ENCODE data around the gene PCDH20.
"Not testable (repeated sequence)": the region's sequence is repeated elsewhere in the genome, so short reads cannot be mapped to it uniquely, and the experiment has no call there.

Gene PCDH20

DNA sequence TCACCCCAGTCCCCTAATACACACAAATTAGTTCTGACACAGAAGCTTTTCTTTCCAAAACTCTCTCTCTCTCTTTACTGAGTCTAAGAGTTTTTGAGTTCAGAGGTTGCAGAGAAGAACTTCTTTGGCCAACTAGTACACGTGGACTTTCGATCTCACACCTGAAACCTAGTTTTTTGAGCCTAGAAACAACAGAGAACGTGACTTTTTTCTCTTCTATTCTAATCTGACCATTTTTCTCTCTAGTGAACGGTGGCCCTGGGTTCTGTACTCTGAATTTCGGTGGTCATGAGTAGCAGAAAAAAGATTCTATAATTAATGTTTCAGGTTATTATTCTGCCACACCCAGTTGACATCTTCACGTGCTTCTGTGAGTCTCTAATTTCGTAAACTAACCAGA, 24.2 kb downstream of the PCDH20 start:
- Mint-ChIP-seq H3K9me3 (peaks cover 14% of the 10 kb centered on the region), H3K27me3 (no peaks in the 10 kb centered on the region), H3K27ac (no peak overlapping the region), H3K4me3 (no peak overlapping the region), H3K4me1 (ENCODE audit: low read depth) (no peaks in the 10 kb centered on the region), H3K36me3 (ENCODE audit: low read depth) (no peaks in the 10 kb centered on the region)
- no peak for DNase-seq

DNA sequence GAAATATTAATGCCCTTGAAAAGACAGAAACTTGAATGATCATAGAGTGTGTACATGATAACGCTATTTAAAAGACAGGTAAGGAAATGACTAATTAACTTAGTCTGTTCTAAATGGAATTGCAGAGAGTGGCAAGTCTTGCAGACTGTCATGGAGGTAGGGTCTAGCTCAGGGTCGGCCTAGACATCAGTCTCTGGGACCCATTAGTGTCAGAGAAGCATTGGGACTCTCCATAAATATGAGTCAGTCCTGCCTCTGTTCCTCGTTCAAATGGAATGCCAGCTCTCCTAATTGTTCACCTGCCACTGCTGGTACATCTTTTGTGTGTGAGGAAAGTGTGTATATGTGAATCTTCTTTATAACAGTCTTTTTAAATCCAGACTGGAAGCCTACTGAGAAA, 28.0 kb downstream of the PCDH20 start:
- H3K9me3 Mint-ChIP-seq, result peaks cover 2% of the 10 kb centered on the region
- no peaks in the 10 kb centered on the region for H3K4me1 Mint-ChIP-seq (ENCODE audit: low read depth)
- no peak for DNase-seq
- no peaks in the 10 kb centered on the region for H3K36me3 Mint-ChIP-seq (ENCODE audit: low read depth)
- H3K27me3 Mint-ChIP-seq, result no peaks in the 10 kb centered on the region
- H3K4me3 Mint-ChIP-seq, result no peak overlapping the region
- H3K27ac Mint-ChIP-seq, result no peak overlapping the region

DNA sequence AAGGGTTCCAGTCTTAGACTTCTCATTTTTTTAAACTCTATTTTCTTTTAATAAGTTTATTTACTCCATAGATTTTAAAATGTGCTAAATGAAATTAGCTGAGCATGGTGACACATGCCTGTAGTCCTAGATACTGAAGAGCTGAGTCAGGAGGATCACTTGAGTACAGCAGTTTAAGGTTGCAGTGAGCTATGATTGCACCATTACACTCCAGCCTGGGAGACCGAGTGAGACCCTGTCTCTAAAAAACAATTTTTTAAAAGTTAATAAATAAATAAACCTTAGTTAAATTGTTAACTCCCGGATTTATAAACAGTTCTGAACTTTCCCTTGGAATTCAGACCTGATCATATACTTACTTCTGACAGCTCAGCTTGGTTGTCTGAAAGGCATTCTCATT, 32.5 kb downstream of the PCDH20 start:
- no peak overlapping the region for H3K27ac Mint-ChIP-seq
- no peaks in the 10 kb centered on the region for H3K27me3 Mint-ChIP-seq
- no peaks in the 10 kb centered on the region for H3K36me3 Mint-ChIP-seq (ENCODE audit: low read depth)
- H3K9me3 Mint-ChIP-seq, result peaks cover 2% of the 10 kb centered on the region
- H3K4me3 Mint-ChIP-seq, result no peak overlapping the region
- no peaks in the 10 kb centered on the region for H3K4me1 Mint-ChIP-seq (ENCODE audit: low read depth)
- no peak for DNase-seq

DNA sequence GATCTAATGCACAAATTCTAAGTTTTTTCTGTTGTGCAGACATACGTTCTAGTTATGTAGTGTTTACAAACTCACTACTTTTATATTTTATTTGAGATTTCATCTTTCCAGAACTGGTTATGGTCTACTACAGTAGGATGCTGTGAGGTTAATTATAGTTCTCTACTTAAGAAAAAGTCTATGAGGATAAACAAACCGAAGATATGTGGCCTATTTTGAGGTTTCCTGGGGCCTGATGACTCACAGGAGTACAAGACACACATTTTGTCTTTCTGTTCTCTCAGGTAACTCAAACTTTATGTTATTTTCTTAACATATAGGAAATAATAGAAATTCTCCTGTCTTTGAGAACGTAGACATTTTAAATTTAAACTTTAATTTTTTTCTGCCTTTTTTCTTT, 45.1 kb downstream of the PCDH20 start:
- Mint-ChIP-seq H3K27ac (no peak overlapping the region), H3K36me3 (ENCODE audit: low read depth) (no peaks in the 10 kb centered on the region), H3K27me3 (no peaks in the 10 kb centered on the region), H3K4me1 (ENCODE audit: low read depth) (no peaks in the 10 kb centered on the region), H3K9me3 (peaks cover 22% of the 10 kb centered on the region), H3K4me3 (no peak overlapping the region)
- no peak for DNase-seq

DNA sequence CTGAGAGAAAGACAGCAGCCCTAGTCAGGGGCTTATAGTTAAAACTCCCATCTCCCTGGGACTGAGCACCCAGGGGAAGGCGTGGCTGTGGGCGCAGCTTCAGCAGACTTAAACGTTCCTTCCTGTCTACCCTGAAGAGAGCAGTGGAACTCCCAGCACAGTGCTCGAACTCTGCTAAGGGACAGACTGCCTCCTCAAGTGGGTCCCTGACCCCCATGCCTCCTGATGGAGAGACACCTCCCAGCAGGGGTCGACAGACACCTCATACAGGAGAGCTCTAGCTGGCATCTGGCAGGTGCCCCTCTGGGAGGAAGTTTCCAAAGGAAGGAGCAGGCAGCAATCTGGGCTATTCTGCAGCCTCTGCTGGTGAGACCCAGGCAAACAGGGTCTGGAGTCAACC, 51.0 kb downstream of the PCDH20 start:
- not testable (repeated sequence) for H3K27ac Mint-ChIP-seq; H3K27me3 Mint-ChIP-seq; H3K4me3 Mint-ChIP-seq; H3K4me1 Mint-ChIP-seq (ENCODE audit: low read depth); DNase-seq; H3K36me3 Mint-ChIP-seq (ENCODE audit: low read depth)
- H3K9me3 Mint-ChIP-seq, result peaks cover 21% of the 10 kb centered on the region

DNA sequence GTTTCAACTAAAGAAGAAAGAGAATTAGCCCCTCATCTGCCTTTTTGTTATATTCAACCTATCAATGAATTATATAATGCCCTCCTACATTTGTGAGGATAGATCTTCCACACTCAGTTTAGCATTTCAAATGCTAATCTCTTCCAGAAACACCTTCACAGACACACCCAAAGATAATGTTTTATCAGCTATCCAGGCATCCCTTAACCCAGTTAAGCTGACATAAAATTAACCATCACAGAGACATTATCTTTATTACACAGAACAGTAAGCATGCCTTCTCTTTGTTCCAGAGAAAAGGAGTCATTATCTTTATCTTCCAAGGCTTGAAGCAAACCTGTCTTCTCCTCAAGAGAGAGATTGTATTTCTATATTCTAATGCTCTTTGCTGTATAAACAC, 53.1 kb downstream of the PCDH20 start:
- Mint-ChIP-seq H3K4me3 (no peak overlapping the region), H3K27me3 (no peaks in the 10 kb centered on the region), H3K9me3 (peaks cover 22% of the 10 kb centered on the region), H3K27ac (no peak overlapping the region), H3K36me3 (ENCODE audit: low read depth) (no peaks in the 10 kb centered on the region), H3K4me1 (ENCODE audit: low read depth) (no peaks in the 10 kb centered on the region)
- no peak for DNase-seq
